Stimulated activated CD4-positive, alpha-beta T cell treated with anti-CD3 and anti-CD28 coated beads, Interleukin-4, amount 100 ng/mL, for 24 hours (primary cell): ENCODE results near the gene CDK11B.
"Not testable (repeated sequence)": the region's sequence is repeated elsewhere in the genome, so short reads cannot be mapped to it uniquely, and the experiment has no call there.

Source experiments
- DNase-seq: peaks from one replicate; pipeline ENCODE4 v3.0.0-alpha.2; 2020

CDK11B gene

DNA sequence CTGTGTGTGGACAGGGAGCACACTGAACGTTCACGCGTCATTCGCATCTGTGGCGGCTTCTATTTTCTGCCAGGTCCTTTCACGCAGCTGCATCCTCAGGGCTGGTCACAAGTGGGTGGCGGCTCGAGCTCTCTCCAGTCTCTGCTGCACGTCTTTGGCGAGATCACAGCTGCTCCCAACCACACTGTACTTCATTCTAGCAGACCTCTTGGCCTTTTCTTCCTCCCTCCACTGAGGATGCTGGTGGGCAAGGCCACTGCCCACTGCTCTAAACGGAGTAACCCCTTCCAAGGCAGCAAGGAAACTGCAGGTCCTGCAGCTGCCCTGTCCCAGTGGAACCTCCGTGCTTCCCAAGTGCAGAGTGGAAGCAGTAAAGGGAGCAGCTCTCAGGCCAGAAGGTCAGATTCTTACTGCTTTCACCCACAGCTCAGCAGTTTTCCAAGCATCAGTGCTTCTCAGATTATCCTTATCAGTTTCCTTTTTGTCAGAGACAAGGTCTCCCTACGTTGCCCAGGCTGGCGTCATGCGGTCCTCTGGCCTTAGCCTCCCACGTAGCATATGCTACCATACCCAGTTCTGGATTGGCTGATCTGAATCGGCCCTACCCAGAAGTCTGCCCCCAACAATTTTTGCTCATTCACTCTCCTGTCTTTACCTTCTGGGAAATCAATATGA, 11.1 kb downstream of the CDK11B start:
- not testable (repeated sequence) for DNase-seq

- DNase-seq: not testable (repeated sequence)
Observed at GRCh38 chr1:1646326-1646725, 12.5 kb downstream of the CDK11B start.

- DNase-seq: not testable (repeated sequence)
Observed at GRCh38 chr1:1640711-1641461, 17.9 kb downstream of the CDK11B start.

- DNase-seq: not testable (repeated sequence)
Observed at GRCh38 chr1:1640081-1640480, 18.7 kb downstream of the CDK11B start.

GRCh38 chr1:1639368-1639767, 19.4 kb downstream of the CDK11B start:
- DNase-seq: not testable (repeated sequence)

DNA sequence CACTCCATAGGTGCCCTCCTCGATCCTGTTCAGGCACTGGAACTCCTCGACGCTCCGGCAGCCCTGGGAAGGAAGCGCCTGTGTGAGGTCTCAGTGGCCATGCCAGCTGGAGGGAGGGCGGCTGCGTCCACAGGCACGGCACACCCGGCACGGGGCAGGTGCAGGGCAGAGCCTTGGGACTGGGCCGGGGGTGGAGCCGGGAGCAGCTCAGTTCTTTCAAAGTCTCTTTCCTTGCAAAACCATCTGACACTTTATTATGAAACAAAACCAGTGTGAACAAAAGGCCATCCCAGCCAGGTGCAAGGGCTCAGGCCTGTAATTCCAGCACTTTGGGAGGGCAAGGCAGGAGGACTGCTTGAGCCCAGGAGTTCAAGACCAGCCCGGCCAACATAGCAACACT, 20.3 kb downstream of the CDK11B start:
- not testable (repeated sequence) for DNase-seq

- not testable (repeated sequence) for DNase-seq
Observed at GRCh38 chr1:1637479-1637875, 21.3 kb downstream of the CDK11B start.

DNA sequence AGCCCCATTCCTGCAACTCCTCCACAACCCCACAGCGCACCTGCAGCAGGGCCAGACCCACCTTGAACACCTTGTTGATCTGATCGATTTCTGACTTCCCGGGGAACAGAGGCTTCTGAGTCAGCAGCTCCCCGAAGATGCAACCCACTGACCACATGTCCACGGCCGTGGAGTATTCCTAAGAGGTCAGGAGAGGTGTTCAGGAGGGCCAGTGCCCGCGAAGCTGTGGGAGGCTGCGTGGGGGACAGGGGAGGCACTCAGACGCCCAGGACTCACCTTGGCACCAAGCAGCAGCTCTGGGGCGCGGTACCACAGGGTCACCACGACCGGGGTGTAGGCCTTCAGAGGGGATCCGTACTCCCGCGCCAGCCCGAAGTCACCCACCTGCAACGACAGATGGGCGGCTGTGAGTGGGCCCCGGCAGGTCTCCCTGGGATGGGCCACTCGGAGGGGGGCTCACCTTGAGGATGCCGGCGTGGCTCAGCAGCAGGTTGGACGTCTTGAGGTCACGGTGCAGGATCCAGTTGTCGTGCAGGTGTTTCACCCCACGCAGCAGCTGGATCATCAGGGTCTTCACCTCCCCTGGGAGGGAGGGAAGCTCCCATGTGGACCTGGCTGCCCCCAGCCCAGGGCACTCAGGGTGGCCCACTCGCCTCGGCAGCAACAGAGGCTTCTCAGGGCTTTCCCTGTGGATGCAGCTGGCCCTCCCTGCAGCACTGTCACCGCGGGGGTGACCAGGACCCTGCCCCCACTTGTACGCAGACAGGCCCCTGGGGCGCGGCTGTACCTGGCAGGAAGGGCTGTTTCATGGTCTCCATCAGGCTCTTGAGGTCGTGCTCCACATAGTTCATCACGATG, 22.0 kb downstream of the CDK11B start:
- not testable (repeated sequence) for DNase-seq

DNA sequence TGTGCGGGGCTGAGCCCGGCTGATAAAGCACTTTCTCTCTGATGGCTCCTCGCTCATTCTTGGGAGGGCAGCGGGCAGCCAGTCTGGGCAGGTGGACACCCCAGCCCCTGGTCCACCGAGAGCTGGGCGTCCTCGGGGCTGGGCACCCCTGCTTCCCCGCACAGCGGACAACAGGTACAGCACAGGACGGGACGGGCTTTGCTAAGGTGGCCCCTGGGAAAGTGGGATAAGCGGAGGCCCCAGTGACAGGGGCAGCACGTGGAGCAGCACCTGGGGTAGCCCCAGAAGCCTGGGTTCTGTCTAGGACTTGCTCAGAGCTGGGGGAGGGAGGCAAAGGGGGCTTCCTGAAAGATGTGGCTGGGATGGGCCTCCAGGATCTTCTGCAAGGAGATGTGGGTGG, 24.2 kb downstream of the CDK11B start:
- DNase-seq: not testable (repeated sequence)

DNA sequence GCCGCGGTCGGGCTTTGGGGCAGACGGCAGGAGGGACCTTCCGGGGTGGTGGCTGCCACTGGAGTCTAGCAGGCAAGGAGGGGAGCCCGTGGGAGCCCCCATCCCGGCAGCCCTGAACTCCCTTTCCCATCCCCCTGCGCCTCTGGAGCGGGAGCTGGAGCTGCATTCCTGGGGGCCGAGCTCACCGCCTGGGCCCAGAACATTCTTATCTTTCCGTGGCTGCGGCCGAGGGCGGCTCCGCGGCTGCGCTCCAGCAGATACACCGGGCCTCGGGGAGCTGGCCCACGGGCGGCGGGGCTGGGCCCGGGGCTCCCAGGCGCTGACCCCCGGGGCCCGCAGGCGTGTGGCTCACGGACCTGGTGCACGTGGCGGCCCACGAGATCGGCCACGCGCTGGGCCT, 25.4 kb downstream of the CDK11B start:
- DNase-seq: not testable (repeated sequence)

- no peak for DNase-seq
Observed at GRCh38 chr1:1631782-1632420, 26.9 kb downstream of the CDK11B start, which contains the start of gene MMP23B. MMP23B (plus strand) TSS chr1:1632173; CDS start chr1:1632219, 46 bp downstream.

DNA sequence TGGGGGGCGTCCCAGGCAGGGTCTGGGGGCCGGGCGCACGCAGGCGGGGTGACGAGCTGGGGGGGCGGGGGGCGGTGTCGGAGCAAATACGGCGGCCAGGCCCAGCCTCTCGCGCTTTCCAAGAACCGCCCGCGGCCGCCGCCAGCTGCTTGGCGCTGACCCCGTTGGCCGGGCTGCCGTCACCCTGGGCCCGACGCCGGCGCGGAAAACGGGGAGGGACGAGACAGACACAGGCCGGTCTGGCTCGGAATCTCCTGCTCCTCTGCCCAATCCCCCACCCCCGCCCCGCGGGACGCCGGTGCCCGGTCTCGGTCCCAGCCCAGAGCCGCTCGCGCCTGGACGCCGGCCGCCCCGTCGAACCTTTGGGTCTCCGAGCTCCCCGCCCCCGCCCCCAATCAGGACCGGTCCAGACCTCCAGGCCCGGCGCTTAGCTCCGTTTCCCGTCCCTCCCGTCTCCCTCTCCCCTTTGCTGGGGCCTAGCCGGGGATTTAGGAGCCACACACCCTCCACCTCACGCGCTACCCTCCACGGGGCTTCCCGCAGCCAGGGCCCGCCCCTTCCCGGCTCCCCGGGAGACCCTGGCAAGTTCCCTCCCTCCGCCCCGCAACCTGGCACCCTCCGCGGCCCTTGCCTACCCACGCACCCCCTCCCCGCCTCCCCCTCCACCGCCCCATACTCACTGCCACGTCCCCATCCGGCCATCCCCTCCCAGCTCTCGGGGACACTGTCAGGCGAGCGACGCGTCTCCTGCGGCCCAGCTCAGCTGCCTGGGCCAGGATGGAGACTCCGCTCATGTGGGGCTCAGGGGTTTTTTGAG, 27.6 kb downstream of the CDK11B start:
- DNase-seq: no peak

GRCh38 chr1:1630191-1630964, 28.4 kb downstream of the CDK11B start:
- peak; percentile 91 for DNase-seq

- DNase-seq: peak; percentile 61
Observed at GRCh38 chr1:1629430-1630190, 29.2 kb downstream of the CDK11B start.

DNA sequence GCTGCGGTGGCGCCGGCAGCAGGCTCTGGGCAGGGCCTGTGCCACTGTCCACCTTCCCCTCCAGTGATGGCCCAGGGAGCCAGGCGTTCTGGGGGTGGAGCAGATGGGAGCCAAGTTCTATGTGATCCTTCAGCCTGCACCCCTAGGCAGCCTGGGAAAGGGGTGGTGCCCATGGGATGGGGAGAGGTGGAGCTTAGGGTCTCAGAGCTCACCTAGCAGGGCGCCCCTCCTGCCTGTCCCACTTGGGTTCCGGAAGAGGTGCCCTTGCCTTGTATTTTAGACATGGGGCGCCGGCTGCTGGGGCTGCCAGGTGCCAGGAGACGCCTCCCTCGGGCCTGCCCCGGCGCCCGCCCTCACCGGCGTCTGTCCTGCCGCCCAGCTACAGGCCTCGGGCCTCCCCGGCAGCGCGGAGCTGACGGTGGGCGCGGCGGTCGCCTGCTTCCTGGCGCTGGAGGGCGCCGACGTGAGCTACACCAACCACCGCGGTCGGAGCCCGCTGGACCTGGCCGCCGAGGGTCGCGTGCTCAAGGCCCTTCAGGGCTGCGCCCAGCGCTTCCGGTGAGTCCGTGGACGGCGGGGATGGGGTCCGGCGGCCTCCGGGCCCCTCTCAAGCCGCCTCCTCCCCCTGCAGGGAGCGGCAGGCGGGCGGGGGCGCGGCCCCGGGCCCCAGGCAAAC, 29.9 kb downstream of the CDK11B start:
- DNase-seq: peak; percentile 40

DNA sequence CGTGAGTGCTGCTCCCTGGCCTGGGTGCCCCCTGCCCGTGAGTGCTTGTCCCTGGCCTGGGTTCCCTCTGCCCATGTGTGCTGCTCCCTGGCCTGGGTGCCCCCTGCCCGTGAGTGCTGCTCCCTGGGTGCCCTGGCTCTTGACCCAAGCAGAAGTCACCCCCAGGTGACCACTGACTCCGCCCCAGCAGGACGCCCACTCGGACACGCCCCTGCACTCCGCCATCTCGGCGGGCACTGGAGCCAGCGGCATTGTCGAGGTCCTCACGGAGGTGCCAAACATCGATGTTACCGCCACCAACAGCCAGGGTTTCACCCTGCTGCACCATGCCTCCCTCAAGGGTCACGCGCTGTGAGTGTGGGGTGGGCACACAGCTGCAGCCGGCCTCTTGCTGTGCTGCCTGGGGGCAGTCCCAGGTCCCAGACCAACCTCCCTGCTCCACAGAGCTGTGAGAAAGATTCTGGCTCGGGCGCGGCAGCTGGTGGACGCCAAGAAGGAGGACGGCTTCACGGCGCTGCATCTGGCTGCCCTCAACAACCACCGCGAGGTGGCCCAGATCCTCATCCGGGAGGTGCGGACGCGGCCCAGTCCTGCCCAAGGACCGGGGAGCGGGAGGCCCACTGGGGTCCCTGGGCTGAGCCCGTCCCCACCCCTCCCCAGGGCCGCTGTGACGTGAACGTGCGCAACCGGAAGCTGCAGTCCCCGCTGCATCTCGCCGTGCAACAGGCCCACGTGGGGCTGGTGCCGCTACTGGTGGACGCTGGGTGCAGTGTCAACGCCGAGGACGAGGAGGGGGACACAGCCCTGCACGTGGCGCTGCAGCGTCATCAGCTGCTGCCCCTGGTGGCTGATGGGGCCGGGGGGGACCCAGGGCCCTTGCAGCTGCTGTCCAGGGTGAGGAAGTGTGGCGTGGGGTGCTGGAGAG, 30.7 kb downstream of the CDK11B start:
- DNase-seq: no peak

- DNase-seq: peak; percentile 3
Observed at GRCh38 chr1:1627261-1627828, 31.5 kb downstream of the CDK11B start.
